Right lobe of liver (tissue), 4 donors: ENCODE data around the gene DDIAS.

ENCODE experiments used
- POLR2A ChIP-seq: fragments of 450-650 bp; IDR thresholded peaks from one replicate; pipeline ENCODE4 v1.6.1; 2017; ENCODE audit warnings: antibody characterized with exemption, mild to moderate bottlenecking
- TF ChIP-seq, protein P1 (sequence below), 4 donors: fragments of 200-600 bp in 3 of 4; fragments of 450-650 bp in 1 of 4; IDR thresholded peaks; one replicate each; pipeline versions ENCODE4 v1.5.1 to v1.8.0; 2016 to 2022; ENCODE audit warnings: antibody characterized with exemption in 4 of 4, mild to moderate bottlenecking in 2 of 4
- donor health status: DM: no; HTN: no; CAD: no.
- donor health status: DM: no; HTN: no; CAD: no.
- donor health status: DM: no; HTN: yes; CAD: no.

GRCh38 chr11:82899957-82900276 lies 1.6 kb upstream of the DDIAS start:
- TF ChIP-seq, protein P1, sequence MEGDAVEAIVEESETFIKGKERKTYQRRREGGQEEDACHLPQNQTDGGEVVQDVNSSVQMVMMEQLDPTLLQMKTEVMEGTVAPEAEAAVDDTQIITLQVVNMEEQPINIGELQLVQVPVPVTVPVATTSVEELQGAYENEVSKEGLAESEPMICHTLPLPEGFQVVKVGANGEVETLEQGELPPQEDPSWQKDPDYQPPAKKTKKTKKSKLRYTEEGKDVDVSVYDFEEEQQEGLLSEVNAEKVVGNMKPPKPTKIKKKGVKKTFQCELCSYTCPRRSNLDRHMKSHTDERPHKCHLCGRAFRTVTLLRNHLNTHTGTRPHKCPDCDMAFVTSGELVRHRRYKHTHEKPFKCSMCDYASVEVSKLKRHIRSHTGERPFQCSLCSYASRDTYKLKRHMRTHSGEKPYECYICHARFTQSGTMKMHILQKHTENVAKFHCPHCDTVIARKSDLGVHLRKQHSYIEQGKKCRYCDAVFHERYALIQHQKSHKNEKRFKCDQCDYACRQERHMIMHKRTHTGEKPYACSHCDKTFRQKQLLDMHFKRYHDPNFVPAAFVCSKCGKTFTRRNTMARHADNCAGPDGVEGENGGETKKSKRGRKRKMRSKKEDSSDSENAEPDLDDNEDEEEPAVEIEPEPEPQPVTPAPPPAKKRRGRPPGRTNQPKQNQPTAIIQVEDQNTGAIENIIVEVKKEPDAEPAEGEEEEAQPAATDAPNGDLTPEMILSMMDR (IDR thresholded peaks at IDR 0.05): no peak
- no peak for TF ChIP-seq POLR2A
